Caco-2 (cell line): Measurements from ENCODE around the gene FADD. TPM values are rescaled to one million over a fixed set of nuclear protein-coding genes. Genes with fewer than 3 reads are reported as not detected.
A peak's percentile ranks its signal among the peaks of the same experiment; 100 is the strongest.

ENCODE experiments used
- BruUV-seq: library from RNA; stranded (reverse); fragments of 400-500 nt; replicated peaks from 2 replicates; lab custom pipeline; 2021; lab: Mats Ljungman, UMichigan
- CTCF ChIA-PET: fragments of 300-600 bp; sonication (Branson Sonifier 250); formaldehyde crosslinking; loops from one replicate; lab custom pipeline; 2022; ENCODE audit warnings: antibody characterized with exemption; lab: Charles Lee
- POLR2A ChIA-PET: fragments of 300-600 bp; sonication (Branson Sonifier 250); formaldehyde crosslinking; loops from one replicate; lab custom pipeline; 2022; ENCODE audit warnings: antibody characterized with exemption; lab: Charles Lee
- DNase-seq, 2 experiments: peaks; one replicate each; pipeline versions ENCODE4 v3.0.0 to v3.0.0-alpha.2; 2020 to 2022
- H3K27me3 ChIP-seq: replicated peaks from 2 replicates; pipeline ENCODE4 v1.6.0; 2011; ENCODE audit warnings: low read length; ENCODE audit not compliant: control insufficient read depth, insufficient read depth
- H3K36me3 ChIP-seq: 2 replicates; pipeline ENCODE4 v1.5.1; 2011; ENCODE audit warnings: low read length; ENCODE audit not compliant: control insufficient read depth, insufficient read depth
- H3K4me1 ChIP-seq: fragments of 250-450 bp; sonication (Bioruptor Pico); 2 replicates; pipeline ENCODE4 v1.5.1; 2020; ENCODE audit warnings: mild to moderate bottlenecking
- H3K4me3 ChIP-seq: 2 replicates; pipeline ENCODE4 v1.5.1; 2011; ENCODE audit warnings: low read depth, mild to moderate bottlenecking, control low read depth, low read length
- H3K9me3 ChIP-seq: fragments of 250-450 bp; sonication (Bioruptor Pico); 2 replicates; pipeline ENCODE4 v1.5.1; 2020; ENCODE audit warnings: mild to moderate bottlenecking, moderate library complexity
- H3K27ac Mint-ChIP-seq: one replicate; pipeline ENCODE4 v1.8.0; 2022; ENCODE audit warnings: mixed read lengths; ENCODE audit not compliant: unreplicated experiment
- H3K27me3 Mint-ChIP-seq: one replicate; pipeline ENCODE4 v1.8.0; 2022; ENCODE audit warnings: mixed read lengths; ENCODE audit not compliant: insufficient read depth, unreplicated experiment
- H3K36me3 Mint-ChIP-seq: one replicate; pipeline ENCODE4 v1.8.0; 2022; ENCODE audit warnings: mild to moderate bottlenecking, mixed read lengths; ENCODE audit not compliant: insufficient read depth, unreplicated experiment
- H3K4me1 Mint-ChIP-seq: one replicate; pipeline ENCODE4 v1.8.0; 2022; ENCODE audit warnings: low read depth, mixed read lengths; ENCODE audit not compliant: unreplicated experiment
- H3K4me3 Mint-ChIP-seq: one replicate; pipeline ENCODE4 v1.8.0; 2022; ENCODE audit warnings: mild to moderate bottlenecking, moderate library complexity, mixed read lengths; ENCODE audit not compliant: unreplicated experiment
- H3K9me3 Mint-ChIP-seq: one replicate; pipeline ENCODE4 v1.8.0; 2022; ENCODE audit warnings: mixed read lengths; ENCODE audit not compliant: unreplicated experiment
- intact Hi-C: fragments of 100-400 bp; cut with micrococcal nuclease; formaldehyde crosslinking; loops from one replicate; pipeline ENCODE4 v1.10.0; 2022; ENCODE audit not compliant: unreplicated experiment
- total RNA-seq: library from RNA; stranded (reverse); gene quantifications from 2 replicates; pipeline ENCODE4 v1.2.3, GENCODE V29; 2022
- TF ChIP-seq, protein P1 (sequence below), 2 experiments: fragments of 200-600 bp in 1 of 2; IDR thresholded peaks; 1 replicate in 1 of 2; 2 replicates in 1 of 2; pipeline versions ENCODE4 v1.5.1 to v1.8.0; 2011 to 2022; ENCODE audit warnings: antibody characterized with exemption in 1 of 2, control low read depth in 1 of 2, inconsistent platforms in 1 of 2, low read depth in 1 of 2, low read length in 1 of 2, mild to moderate bottlenecking in 1 of 2, moderate library complexity in 1 of 2; ENCODE audit not compliant: insufficient read depth in 1 of 2, severe bottlenecking in 1 of 2, unreplicated experiment in 1 of 2

Gene FADD
- total RNA-seq, 1 experiment from 2014 or later: 51.3 TPM

DNA sequence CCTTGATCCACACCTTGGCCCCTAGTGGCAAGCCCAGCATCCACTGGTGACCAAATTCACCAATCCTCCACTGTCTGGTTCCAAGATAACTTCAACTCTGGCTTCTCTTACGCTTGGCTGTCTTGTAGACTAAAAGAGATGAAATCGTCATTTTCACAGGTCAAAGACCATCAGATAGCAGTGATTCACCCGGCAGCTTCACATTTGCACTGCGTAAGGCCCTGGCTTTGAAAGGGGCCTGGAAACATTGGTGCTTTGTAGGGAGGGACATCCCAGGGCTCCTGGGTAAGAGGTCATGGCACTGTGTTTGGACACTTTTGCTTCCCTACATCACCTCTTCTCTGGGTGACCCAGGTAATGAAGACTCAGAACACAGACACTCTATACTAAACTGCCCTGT, 30.1 kb upstream of the FADD start:
- ChIA-PET POLR2A (no interaction called here), CTCF (interaction anchor here (1.4 kb wide), 1 partner anchor 207 kb away, joined by 3 read pairs; no protein-coding TSS in a partner anchor)
- peaks cover 6% of the 10 kb centered on the region for H3K4me1 Mint-ChIP-seq
- Histone ChIP-seq H3K36me3 (no peaks in the 10 kb centered on the region), H3K4me3 (no peak overlapping the region), H3K9me3 (no peaks in the 10 kb centered on the region), H3K4me1 (peaks cover 8% of the 10 kb centered on the region), H3K27me3 (no peaks in the 10 kb centered on the region)
- H3K4me3 Mint-ChIP-seq: no peak overlapping the region
- H3K27ac Mint-ChIP-seq: no peak overlapping the region
- intact Hi-C loops: no loop called here
- H3K36me3 Mint-ChIP-seq: no peaks in the 10 kb centered on the region
- DNase-seq: no peak
- no TSS peak for BruUV-seq
- no peaks in the 10 kb centered on the region for H3K9me3 Mint-ChIP-seq
- TF ChIP-seq, protein P1, sequence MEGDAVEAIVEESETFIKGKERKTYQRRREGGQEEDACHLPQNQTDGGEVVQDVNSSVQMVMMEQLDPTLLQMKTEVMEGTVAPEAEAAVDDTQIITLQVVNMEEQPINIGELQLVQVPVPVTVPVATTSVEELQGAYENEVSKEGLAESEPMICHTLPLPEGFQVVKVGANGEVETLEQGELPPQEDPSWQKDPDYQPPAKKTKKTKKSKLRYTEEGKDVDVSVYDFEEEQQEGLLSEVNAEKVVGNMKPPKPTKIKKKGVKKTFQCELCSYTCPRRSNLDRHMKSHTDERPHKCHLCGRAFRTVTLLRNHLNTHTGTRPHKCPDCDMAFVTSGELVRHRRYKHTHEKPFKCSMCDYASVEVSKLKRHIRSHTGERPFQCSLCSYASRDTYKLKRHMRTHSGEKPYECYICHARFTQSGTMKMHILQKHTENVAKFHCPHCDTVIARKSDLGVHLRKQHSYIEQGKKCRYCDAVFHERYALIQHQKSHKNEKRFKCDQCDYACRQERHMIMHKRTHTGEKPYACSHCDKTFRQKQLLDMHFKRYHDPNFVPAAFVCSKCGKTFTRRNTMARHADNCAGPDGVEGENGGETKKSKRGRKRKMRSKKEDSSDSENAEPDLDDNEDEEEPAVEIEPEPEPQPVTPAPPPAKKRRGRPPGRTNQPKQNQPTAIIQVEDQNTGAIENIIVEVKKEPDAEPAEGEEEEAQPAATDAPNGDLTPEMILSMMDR (IDR thresholded peaks at IDR 0.05; ENCODE audit: insufficient read depth in 1 of 2, low read depth in 1 of 2, low read length in 1 of 2, severe bottlenecking in 1 of 2, unreplicated experiment in 1 of 2): no peak
- H3K27me3 Mint-ChIP-seq: no peaks in the 10 kb centered on the region

DNA sequence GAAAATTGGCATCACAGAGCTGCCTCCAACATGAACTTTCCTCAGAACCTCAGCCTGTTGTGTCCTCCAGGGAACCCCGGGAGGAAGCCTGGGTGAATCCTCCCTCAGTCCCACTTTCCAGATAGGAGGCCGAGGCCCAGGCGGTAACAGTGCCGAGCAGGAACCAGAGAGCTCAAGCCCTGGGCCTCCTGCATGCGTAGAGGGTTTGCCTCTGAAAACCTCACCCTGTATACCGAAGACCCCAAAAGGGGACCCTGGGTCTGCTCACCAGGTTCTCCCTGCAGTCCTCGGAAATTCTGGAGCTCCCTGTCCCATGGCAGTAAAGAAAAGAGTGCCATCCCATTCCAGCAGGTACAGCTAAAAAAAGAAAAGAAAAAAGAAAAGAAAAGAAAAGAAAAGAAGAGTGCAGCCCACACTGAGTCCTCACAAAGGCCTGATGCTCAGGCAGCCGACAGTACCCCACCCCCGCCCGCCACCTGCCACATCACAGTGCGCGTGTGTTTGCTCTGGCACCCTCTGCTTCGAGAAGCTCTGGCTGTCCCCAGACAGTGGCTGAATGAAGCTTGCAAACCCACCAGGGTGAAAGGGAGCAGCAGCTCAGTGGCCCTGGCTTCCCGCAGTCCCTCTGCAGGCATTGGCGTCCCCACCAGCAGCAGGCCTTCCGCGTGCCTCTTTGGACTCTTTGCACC, 28.4 kb upstream of the FADD start:
- Mint-ChIP-seq H3K9me3 (no peaks in the 10 kb centered on the region), H3K36me3 (no peaks in the 10 kb centered on the region), H3K4me3 (no peak overlapping the region), H3K4me1 (peaks cover 6% of the 10 kb centered on the region), H3K27ac (peak overlapping the region; percentile 34), H3K27me3 (no peaks in the 10 kb centered on the region)
- no peak for DNase-seq
- Histone ChIP-seq H3K4me1 (peaks cover 8% of the 10 kb centered on the region), H3K27me3 (no peaks in the 10 kb centered on the region), H3K9me3 (no peaks in the 10 kb centered on the region), H3K36me3 (no peaks in the 10 kb centered on the region), H3K4me3 (no peak overlapping the region)
- intact Hi-C loops: no loop called here
- no TSS peak for BruUV-seq
- POLR2A ChIA-PET: interaction anchor here (0.5 kb wide), 1 partner anchor 577 kb away, joined by 4 read pairs; no protein-coding TSS in a partner anchor
- TF ChIP-seq, protein P1 (IDR thresholded peaks at IDR 0.05; ENCODE audit: insufficient read depth in 1 of 2, low read depth in 1 of 2, low read length in 1 of 2, severe bottlenecking in 1 of 2, unreplicated experiment in 1 of 2): no peak
- CTCF ChIA-PET: interaction anchor here (0.6 to 1.1 kb wide), 3 partner anchors 41 to 127 kb away, joined by 3 to 5 read pairs (median 4); no protein-coding TSS in a partner anchor

GRCh38 chr11:70175236-70175698, 27.8 kb upstream of the FADD start:
- peaks cover 8% of the 10 kb centered on the region for H3K4me1 ChIP-seq
- no peaks in the 10 kb centered on the region for H3K36me3 ChIP-seq
- ChIA-PET POLR2A (interaction anchor here (0.5 kb wide), 1 partner anchor 577 kb away, joined by 4 read pairs; no protein-coding TSS in a partner anchor), CTCF (interaction anchor here (0.6 to 1.1 kb wide), 3 partner anchors 42 to 318 kb away, joined by 3 to 5 read pairs (median 4); no protein-coding TSS in a partner anchor)
- no peak for DNase-seq
- no peaks in the 10 kb centered on the region for H3K9me3 ChIP-seq
- no peaks in the 10 kb centered on the region for H3K27me3 Mint-ChIP-seq
- H3K4me3 ChIP-seq: no peak overlapping the region
- intact Hi-C loops: no loop called here
- H3K9me3 Mint-ChIP-seq: no peaks in the 10 kb centered on the region
- H3K4me1 Mint-ChIP-seq: peaks cover 6% of the 10 kb centered on the region
- TF ChIP-seq, protein P1 (IDR thresholded peaks at IDR 0.05; ENCODE audit: insufficient read depth in 1 of 2, low read depth in 1 of 2, low read length in 1 of 2, severe bottlenecking in 1 of 2, unreplicated experiment in 1 of 2): no peak
- H3K27me3 ChIP-seq: no peaks in the 10 kb centered on the region
- no TSS peak for BruUV-seq
- no peaks in the 10 kb centered on the region for H3K36me3 Mint-ChIP-seq
- H3K4me3 Mint-ChIP-seq: no peak overlapping the region
- H3K27ac Mint-ChIP-seq: peak overlapping the region; percentile 34
